ENCODE data around the gene C10orf90.
"Not testable (repeated sequence)": the region's sequence is repeated elsewhere in the genome, so short reads cannot be mapped to it uniquely, and the experiment has no call there.

C10orf90 gene

DNA sequence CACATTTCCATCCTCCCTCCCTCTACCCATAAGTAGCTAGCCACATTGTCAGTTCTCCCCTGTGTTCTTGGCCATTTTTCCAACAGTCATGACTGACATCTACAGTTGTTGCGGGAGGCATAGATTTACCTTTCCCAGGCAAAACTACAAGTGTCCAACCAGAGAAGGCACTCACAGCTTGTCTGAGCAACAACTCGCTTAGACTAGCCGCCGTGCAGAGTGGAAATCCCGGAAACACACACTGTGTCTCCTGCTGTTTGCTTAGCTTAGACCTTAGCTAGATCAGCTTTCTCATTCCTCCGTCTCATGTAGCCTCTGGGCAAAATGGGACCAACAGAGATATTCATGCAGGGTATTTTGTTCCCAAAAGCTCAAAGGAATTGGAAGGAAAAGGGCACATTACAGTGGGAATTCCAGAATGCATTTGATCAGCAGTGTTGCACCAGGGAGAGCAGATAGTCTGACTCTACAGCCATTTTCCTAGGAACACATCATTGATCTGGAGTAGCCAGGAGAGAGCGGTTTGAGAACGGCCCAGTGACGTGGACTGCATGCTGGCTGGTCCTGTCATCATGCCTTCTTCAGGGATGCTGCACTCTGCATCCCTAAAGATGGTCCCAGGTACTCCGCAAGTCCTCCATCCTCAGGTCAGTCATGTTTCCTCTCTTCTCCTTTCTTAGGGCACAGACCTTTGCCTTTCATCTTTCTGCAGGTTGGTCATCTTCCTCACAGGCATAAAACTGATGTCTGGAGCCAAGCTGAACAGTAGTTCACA lies 89.4 kb downstream of the C10orf90 start:
- DNase-seq, result no peak

DNA sequence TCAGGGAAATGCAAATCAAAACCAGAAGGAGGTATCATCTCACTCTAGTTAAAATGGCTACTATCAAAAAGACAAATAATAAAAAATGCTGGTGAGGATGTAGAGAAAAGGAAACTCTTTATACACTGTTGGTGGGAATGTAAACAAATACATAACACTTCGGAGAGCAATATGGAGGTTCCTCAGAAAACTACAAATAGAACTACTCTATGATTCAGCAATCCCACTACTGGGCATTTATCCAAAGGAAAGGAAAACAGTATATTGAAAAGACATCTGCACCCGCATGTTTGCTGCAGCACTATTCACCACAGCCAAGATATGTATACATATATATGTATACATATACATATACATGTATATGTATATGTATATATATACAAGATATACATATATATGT lies 94.2 kb downstream of the C10orf90 start:
- DNase-seq, result no peak

DNA sequence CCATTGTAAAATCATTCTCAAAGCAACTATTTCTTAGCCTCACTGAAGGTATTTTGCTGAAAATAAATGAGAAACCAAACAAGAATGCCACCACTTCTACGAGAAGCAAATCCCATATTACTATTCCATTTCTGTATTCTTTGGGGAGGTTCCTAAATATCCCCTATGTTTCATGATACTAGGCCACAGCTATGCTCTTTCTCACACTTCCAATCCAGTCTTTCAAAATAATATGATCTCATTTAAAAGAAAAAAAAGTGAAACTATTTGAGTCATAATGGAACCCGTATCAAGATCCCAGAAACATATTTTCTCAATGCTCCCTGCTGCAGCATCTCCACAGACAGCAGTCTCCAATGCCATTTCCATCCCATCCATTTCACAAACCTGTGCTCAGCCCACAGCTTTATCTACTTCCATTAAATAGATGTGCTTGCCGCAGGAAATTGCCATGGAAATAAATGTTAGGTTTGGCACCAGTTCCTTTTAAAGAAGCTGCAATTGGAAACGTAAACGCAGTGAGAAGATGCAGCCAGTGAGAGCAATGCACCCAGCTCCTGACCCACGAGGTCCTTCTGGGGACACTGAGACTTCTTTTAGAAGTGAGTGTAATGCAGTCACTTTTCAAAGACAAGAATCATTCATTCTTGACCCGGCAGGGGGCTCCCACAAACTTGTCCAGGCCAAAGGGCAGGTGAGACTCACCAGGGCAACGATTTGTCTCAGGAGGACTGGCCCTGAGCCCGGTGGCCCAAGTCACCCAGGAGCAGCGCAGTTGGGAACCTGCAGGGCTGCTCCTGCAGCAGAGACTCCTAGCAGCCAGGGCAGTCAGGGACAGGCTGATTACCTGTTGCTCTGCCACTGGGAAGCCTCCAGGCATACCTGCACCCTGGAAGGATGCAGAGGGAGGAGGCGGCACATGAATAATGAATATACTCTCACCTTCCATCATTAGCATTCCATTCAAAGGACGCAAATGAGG lies 99.6 kb downstream of the C10orf90 start:
- no peak for DNase-seq

DNA sequence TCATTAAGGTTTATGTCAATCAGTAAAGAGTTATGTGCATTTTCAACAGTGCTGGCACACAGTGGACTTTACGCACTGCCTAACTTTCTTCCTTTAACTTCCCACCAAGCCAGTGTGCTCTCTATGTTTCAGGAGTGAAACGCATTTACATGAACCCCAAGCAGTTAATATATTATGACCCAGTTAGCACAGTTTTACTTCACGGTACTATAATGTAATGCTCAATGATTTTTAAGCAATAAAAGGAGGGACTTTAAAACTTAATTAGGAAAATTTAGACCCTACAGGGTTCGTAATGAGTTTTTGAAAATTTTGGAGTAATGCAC lies 100.3 kb downstream of the C10orf90 start:
- DNase-seq, result no peak

DNA sequence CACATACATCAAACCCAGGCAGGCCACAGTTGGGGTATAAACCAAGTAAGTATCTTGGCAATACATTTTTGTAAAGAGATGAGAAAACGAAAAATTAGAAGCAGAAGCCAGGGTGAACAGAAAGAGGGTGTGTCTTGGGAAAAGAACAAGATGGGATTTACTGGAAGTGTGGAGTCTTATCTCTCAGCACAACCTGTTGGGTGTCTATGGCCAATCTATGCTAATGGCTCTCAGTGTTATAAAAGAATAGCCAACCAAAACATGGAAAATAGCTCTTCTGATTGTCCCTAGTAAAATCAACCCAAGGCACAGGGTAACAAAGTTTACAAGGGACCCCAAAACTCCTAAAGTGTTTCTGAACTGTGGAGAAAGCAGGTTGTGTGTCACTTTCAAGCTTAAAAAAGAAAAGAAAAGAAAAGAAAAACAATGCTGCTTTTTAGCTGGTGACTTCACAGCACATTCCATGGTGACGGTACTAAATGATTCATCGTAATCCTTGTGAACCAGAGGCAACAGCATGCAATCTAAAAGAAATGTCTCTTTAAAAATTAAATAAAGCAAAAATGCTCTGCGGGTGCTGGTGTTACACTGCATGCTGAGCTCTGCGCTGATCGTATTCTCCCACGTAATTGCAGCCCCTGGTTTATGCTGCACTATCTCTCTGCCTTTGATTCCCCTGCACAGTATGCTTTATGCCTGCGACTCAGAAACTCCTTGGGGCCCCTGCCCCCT lies 100.8 kb downstream of the C10orf90 start:
- DNase-seq, result no peak

DNA sequence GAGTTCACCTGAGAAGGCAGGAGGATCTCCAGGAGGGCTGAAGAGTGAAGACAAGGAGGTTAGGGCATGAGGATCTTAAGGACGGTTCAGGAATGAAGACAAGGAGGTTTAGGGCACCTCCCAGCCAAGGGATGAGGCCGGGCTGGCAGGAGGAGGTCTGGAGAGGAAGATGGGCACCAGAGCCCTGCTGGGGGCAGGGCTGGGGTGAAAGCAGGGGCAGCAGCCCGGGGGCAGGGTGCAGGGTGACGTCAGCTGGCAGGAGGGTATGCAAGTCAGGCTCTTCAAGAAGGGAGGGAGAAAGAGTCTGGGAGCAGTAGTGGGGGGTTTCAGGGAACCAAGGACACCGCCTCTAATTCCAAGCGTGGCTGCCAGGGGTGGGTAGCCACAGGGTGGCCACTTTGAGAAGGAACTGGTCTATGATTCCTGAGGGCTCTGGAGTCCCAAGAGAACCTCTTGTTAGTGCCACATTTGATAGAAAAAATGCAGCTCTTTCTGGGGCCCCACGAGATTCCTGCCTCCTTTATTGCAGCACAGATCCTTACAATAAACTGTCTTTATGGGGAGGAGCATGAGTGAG lies 101.6 kb downstream of the C10orf90 start:
- no peak for DNase-seq

DNA sequence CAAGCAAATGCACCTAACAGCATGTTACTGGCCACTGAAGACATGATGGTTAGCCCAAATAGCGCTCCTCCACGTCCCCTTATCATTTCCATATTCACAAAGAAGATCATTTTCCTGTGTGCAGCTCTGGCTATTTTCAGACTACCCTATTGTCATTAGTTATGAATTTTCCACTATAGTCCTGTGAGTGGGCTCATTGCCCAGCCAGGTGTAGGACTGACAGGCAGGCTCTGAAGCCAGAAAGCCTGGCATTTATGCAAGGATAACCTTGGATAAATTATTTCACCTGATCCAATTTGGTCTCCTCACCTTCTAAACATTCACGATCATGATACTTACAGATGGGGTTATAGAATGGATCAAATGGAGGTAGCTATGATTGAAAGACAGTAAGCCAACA lies 104.6 kb downstream of the C10orf90 start:
- DNase-seq, result no peak

DNA sequence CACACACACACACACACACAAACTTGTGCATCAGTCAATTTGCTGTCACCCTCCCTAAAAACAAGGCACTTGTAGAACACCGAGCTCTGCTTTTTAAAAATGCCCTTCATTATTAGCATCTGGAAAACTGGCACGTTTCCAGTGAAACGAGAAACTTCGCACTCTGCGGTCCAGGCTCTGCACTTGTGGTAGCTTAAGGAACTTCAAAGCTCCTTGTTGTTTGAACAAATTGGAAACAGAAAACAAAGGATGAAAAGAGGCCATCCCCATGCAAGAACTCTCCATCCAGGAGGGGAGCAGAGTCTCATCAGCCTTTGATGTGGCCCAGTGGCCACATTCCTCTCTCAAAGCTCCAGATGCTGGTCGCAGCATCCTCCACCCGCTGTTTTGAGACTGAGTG lies 105.1 kb downstream of the C10orf90 start:
- no peak for DNase-seq

DNA sequence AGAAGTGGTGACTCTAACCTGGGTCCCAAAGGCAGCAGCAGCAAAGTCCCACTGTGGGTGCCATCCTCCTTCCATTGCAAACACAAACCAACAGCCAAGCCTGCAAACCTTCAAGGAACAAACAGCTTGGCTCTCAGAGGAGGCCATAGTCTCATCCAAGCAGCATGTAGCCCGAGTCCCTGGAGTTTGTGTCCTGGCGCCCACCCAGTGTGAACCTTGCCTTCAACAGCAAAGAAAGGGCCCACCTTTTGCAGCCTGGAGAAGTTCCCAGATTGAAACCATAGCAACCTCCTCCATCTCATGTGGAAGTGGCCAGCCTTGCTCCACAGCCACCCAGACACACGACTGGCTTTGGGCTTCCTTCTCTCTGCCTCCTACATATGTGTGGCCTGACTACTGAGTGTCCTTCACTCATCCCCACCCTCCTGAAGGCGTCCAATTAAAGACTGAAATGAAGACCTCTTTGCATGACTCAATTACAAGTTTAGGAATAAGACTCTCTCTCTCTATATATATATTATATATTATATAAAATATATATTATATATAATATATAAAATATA lies 106.1 kb downstream of the C10orf90 start:
- no peak for DNase-seq

DNA sequence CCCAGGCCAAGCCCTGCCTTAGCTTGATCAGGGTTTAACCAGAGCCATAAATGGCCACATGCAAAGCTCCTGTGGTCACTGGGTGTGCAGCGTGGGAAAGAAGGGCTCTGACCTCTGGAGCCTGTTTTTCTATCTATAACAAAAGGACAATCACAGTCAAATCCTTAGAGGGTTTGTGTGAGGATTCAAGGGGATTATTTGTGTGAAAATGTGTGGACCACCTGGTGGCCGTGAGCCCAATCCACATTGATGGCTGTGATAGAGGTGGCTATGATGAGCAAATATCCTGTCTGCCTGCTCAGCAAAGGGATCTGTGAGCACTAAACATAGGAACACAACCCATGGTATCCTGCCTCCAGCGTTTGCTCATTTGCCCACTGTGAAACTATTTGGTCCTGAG lies 107.1 kb downstream of the C10orf90 start:
- DNase-seq, result no peak

DNA sequence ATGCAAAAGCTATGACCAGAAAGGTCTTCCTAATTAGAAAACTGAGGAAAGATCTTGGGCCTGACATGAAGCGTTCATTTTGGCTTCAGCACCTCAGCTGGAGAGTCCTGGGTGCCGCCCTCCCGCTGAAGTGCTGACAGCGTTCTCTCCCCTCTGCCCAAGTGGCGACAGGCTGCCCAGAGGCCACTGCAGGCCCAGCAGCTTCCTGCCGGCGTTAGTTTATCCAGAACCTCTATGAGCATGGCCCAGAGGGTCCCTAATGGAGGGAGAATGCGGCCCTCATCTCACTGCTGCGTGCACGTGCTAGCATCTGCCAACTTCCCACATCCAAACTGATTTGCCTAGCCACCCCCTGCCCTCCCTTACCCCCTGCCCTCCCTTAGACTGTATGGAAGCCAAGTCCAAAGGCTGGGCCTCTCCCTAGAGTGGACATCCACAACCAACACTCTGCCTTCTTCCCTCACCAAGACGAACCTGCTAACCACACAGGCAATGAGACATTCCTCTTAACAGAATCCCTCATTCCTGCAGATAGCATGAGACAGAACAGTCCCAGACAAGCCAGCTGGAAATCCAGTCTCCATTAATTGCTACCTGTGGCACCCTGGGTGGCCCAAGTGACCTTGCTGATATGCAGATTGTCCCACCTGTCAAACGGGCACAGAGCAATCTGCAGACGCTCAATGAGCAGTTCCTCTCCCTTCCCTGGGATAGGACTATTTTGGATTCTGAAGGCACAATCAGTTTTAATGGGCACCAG lies 108.4 kb downstream of the C10orf90 start:
- no peak for DNase-seq

DNA sequence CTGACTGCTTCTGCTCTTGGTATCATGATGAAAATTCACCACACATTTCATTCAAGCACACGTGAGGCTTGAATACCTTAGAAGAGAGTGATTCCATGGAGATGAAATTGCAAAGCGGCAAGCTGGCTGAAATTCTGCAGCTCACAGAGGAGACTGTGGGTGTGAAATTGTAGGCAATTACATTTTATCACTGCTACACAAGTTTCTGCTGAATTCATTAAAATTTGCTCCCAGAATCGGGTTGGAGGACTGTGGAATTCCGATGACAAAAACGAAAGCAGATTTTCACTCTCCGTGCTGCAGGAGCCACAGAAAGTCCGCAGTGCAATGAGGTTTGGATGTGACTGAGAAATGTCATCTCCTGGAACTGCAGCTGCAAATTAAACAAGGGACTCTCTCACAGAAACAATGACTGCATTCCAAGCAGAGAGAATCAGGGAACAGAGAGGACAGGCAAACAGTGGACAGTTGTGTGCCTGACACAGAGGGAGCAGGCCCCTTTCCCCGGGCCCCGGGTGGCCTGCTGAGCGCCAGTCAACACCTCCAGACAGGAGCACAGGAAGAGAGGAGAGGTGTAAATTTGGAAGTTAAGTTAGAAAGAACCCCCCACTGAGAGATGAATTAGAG lies 109.1 kb downstream of the C10orf90 start:
- DNase-seq, result no peak

DNA sequence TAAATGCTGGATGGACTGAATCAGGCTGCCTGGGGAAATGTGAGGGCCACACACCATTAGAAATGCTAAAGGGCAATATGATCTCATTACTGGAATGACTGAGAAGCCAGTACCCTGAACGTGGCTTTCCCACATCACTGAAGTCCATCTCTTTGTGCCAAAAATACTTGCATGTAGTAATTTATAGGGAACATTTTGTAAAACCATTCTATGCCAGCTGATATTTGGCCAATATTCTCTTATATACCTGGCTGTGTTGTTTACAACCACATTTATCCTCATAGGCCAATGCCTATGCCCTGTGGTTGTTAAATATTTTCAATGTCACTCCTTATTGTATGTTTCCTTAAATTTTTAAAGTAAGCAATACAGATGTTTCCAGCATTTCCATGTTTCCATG lies 111.6 kb downstream of the C10orf90 start:
- DNase-seq, result no peak

DNA sequence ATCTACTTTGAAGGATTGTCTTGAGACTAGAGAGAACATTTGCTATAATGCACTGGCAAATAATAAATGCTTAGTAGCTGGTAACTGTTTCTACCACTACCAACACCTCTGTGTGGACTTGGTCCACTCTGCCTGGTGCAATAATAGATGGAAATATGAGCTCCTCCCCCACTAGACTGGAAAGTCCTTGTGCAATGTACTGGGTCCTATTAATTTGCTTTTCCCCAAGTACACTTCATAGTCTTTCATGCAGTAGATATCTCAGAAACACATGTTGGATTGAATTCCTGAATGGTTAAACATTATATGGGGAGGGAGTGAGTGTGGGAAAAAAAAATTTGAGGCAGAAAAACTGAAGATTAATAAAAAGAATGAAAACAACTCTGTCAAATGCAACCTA lies 119.3 kb downstream of the C10orf90 start:
- no peak for DNase-seq

DNA sequence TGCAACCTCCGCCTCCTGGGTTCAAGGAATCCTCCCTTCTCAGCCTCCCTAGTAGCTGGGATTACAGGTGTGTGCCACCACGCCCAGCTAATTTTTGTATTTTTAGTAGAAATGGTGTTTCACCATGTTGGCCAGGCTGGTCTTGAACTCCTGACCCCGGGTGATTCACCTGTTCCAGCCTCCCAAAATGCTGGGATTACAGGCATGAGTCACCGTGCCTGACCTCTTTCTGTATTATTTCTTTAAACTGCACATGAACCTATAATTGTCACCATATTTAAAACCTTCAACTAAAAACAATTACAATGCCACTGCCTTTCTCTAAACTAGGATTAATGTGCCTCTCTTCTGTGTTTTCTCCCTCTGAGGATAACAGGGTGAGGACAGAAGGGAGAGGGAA lies 119.9 kb downstream of the C10orf90 start:
- DNase-seq, result not testable (repeated sequence)

DNA sequence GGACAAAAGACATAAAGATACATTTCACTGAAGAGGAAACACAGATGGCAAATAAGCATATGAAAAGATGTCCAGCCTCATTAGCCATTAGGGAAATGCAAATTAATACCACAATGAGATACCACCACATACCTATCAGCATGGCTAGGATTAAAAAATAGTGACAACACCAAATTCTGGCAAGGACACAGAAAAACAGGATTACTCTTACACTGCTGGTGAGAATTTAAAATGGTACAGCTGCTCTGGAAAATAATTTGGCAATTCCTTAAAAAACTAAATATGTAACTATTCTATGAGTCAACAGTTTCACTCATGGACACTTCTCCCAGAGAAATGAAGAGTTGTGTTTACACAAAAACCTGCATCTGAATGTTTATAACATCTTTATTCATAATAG lies 121.1 kb downstream of the C10orf90 start:
- DNase-seq, result no peak

DNA sequence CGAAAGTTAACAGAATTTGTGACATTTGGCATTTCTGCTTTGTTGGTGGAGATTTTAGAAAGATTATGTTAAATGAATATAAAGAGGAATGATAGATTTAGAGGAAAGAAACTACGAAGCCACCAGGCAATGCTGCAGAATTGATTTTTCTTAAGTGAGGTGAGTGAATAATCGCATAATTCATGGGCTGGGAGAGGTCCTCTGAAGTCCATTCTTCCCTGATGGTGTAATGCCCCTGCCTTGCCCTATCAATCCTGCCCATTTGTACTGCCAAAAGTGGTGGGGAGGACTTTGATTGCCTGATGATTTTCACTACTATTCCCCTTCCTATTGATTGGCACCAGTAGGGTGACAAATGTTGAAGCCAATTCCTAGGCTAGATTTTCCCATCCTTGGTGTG lies 125.9 kb downstream of the C10orf90 start:
- DNase-seq, result no peak

DNA sequence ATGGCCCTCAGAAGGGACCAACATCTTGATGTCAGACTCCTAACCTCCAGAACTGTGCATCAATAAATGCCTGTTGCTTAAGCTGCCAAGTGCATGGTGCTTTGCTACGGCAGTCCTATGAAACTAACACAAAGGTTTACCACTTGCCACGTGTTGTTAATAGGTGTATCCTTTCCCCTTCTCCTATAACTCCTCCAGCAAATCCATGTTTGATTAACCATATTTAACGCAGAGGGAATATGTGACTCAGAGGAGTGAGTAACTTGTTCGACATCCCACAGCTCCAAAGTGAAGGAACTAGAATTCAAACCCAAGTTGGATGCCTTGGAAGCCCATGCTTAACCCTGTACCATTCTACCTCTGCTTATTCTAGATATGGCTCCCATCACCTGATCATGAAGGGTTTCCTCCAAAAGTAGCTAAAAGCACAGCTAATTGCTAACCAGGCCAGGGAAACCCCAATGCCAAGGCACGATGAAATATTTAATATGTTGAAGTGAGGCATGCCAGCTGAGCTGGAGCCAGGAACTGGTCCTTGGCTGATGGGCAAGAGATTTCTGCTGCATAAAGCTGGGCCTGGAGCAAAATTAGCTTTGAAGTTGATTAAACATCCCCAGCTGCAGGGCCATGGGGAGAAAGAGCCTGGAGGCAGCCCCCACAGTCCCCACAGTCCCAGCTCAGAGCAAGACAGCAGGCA lies 131.9 kb downstream of the C10orf90 start:
- no peak for DNase-seq

DNA sequence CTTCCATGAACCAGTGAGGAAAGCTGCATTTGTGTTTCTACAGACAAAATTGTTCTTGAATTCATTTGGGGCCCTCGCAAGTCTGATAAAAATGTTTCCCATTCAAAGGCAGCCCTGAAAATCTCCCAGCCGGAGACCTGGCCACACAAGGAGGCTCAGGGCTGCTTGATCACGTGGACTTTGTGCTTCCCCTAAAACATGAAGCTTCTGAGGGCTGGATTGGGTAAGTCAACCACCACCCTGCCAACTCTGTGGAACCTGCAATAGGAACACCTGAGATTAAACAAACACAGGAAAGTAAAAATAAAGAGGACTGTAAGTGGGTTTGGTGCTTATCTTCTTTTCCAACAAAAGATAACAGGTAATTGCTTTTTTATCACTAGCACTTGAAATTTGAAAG lies 133.8 kb downstream of the C10orf90 start:
- no peak for DNase-seq

DNA sequence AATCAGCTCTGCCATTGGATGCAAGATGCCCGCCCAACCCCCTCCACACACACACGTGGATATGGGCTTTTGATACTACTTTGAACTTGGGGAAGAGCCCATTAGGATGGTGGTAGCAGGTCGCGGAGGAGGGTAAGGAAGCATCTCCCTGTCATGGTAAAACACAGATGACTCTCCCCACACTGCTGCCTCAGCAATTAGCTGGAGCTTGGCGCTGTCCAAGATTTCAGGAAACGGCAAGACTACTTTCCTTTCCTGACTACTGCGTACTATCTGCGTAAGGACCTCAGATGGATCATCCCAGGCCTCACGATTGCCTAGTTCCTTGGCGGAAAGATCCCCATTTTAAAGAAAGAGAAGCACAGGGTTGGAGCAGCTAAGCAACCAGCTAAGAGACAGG lies 134.3 kb downstream of the C10orf90 start:
- DNase-seq, result no peak

DNA sequence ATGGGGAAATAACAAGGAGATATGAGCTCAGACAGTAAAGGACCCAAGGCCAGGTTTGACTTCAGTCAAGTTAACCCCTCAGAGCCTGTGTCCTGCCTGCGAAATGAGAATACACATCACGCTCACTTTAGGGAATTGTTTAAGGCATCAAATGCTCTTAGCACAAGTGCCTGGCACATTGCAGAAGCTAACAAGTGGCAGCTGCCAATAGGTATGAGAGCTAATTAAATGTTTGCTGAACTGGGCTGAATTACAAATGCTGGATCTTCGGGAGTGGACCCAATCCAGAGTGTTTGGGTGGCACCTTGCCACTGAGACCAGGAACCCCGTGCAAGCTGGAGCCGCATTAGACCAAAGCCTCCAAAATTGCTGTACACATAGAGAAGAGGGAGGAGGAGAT lies 136.8 kb downstream of the C10orf90 start:
- no peak for DNase-seq
